ENCODE results near the gene COL18A1.

- TF ChIP-seq POLR2AphosphoS5 (IDR thresholded peaks at IDR 0.05): no peak
- TF ChIP-seq CTCF (IDR thresholded peaks at IDR 0.05): no peak
These were observed 138.9 kb downstream of the COL18A1 start for GRCh38 chr21:45543710-45544448.
